Right lobe of liver (tissue), 6 donors: ENCODE measurements around the gene TSPYL4. TPM values are rescaled to one million over a fixed set of nuclear protein-coding genes. Genes with fewer than 3 reads are reported as not detected.
A peak's percentile ranks its signal among the peaks of the same experiment; 100 is the strongest.

Experiments used
- ATAC-seq, 4 donors: fragments of 200-7000 bp; cut with Tn5 transposase; one replicate each; pipeline ENCODE4 v1.9.1; 2020; ENCODE audit warnings: mild to moderate bottlenecking in 4 of 4, moderate library complexity in 4 of 4
- DNase-seq, 3 donors: peaks; one replicate each; pipeline ENCODE4 v3.0.0-alpha.2; 2020
- H3K27ac ChIP-seq, 3 donors: fragments of 200-600 bp; one replicate each; pipeline ENCODE4 v1.8.0; 2022
- H3K27me3 ChIP-seq, 2 donors: fragments of 200-600 bp; one replicate each; pipeline ENCODE4 v1.8.0; 2022
- H3K36me3 ChIP-seq, 4 donors: fragments of 200-600 bp; sonication (generic) in 1 of 4; one replicate each; pipeline versions ENCODE4 v1.5.1 to v1.8.0; 2017 to 2022; ENCODE audit warnings: control low read depth in 1 of 4
- H3K4me1 ChIP-seq, 4 donors: fragments of 200-600 bp; sonication (generic) in 1 of 4; one replicate each; pipeline versions ENCODE4 v1.5.1 to v1.8.0; 2017 to 2022; ENCODE audit warnings: control low read depth in 1 of 4
- H3K4me3 ChIP-seq, 3 donors: fragments of 200-600 bp; one replicate each; pipeline ENCODE4 v1.8.0; 2022
- H3K9me3 ChIP-seq, 4 donors: fragments of 200-600 bp; sonication (generic) in 1 of 4; one replicate each; pipeline versions ENCODE4 v1.5.1 to v1.8.0; 2017 to 2022; ENCODE audit warnings: control low read depth in 1 of 4
- CTCF ChIP-seq, 4 donors: fragments of 200-600 bp in 3 of 4; fragments of 450-650 bp in 1 of 4; IDR thresholded peaks; one replicate each; pipeline versions ENCODE4 v1.5.1 to v1.8.0; 2016 to 2022; ENCODE audit warnings: antibody characterized with exemption in 4 of 4, mild to moderate bottlenecking in 2 of 4
- POLR2A ChIP-seq: fragments of 450-650 bp; IDR thresholded peaks from one replicate; pipeline ENCODE4 v1.6.1; 2017; ENCODE audit warnings: antibody characterized with exemption, mild to moderate bottlenecking
- WGBS: methylation state at CpG from one replicate; pipeline ENCODE4 v1.1.6; 2018; ENCODE audit warnings: low coverage, low lambda C conversion rate; ENCODE audit not compliant: insufficient coverage; ENCODE audit errors: missing lambda C conversion rate; 5-methylcytosine and 5-hydroxymethylcytosine counted together
- intact Hi-C, 2 donors: fragments of 100-400 bp; cut with DNase I; formaldehyde crosslinking; loops; one replicate each; pipeline versions ENCODE4 v1.11.2 to v1.14.1; 2022
- total RNA-seq, 6 experiments: library from RNA; depleted of rRNA in 2 of 6; stranded (reverse); fragments of >200 nt in 2 of 6; fragmentation: NEBNext Ultra II Directional in 3 of 6; extraction: Animal tissue kit (Norgen Biotek cat#: 25700) in 3 of 6; gene quantifications; one replicate each; pipeline versions ENCODE4 v1.1.0 to v1.2.4, GENCODE V29; 2016 to 2023
- donor health status: DM: no; HTN: yes; CAD: no.
- donor health status: DM: no; HTN: no; CAD: no.
- donor health status: DM: no; HTN: no; CAD: no.
- donor health status: DM: no; HTN: yes; CAD: no.
- donor health status: DM: no; HTN: yes; CAD: no.

TSPYL4 gene
- total RNA-seq, 6 experiments from 2014 or later, result 2.7 to 8.5 (median 3.5) TPM

DNA sequence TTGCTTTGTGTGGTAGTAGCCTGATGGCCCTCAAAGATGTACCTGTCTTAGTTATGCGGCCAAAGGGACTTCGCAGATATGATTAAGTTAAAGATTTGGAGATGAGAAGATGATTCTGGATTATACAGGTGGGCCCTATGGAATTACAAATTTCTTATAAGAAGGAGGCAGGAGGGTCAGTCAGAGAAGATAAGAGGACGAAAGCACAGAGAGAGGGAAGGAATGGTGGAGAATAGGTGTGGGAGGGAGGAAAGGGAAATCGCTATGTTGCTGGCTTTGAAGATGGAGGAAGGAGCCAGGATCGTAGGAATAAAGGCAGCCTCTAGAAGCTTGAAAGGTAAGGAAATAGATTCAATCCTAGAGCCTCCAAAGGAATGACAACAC lies 27.1 kb upstream of the TSPYL4 start:
- peak overlapping the region in 2 of 3 donors; percentile 41 to 96 for H3K27ac ChIP-seq
- no peaks in the 10 kb centered on the region for H3K27me3 ChIP-seq
- ATAC-seq, result no peak
- no peak for DNase-seq
- intact Hi-C loops, result no loop called here
- no peak for TF ChIP-seq CTCF (IDR thresholded peaks at IDR 0.05)
- no peak for TF ChIP-seq POLR2A
- peak overlapping the region in 1 of 3 donors; percentile 93 for H3K4me3 ChIP-seq
- no peaks in the 10 kb centered on the region for H3K36me3 ChIP-seq
- WGBS, result 88% methylated on average over 5 of the region's 5 CpGs
- H3K4me1 ChIP-seq, result peaks cover 0 to 27% (median 9%) of the 10 kb centered on the region in 4 donors
- no peaks in the 10 kb centered on the region for H3K9me3 ChIP-seq

DNA sequence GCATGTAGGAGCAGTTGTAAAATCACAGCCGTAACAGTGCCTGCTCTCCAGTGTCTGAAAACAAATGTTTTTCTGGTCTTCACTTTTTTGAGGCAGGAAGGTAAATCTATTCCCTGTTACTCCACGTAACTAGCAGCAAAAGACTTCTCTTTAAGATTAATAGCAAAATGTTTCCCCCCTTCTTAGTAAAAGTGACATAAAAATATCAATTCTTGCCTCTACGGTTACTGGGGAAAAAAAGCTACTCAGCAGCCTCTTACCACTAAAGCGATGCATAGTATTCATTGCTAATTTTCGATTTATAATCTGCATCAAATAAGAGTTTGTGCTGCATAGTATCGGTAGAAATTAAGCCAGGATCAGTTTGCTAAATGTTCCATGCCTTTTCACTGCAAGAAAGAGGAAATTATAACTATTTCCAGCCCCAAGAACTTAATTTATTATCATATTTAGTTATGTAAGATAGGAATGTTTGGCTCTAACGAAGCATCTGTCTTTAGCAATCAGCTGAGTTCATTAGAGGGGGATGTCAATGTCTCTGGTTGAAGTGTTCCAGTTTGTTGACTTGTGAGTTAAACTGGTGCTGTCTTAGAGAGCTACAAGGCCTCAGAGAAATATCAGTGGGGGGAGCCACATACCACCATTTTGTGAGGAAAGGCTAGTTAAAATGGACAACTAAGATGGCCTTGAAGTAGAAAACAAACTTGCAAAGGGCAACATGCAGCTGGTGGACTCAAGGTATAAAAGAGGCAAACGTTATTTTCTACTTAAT lies 26.5 kb upstream of the TSPYL4 start:
- Histone ChIP-seq H3K4me3 (peak overlapping the region; percentile 84 to 93 (median 86)), H3K27me3 (no peaks in the 10 kb centered on the region), H3K9me3 (no peaks in the 10 kb centered on the region), H3K4me1 (peaks cover 0 to 33% (median 9%) of the 10 kb centered on the region in 4 donors), H3K27ac (peak overlapping the region; percentile 41 to 96 (median 49)), H3K36me3 (no peaks in the 10 kb centered on the region)
- intact Hi-C loops, result no loop called here
- TF ChIP-seq POLR2A, result no peak
- TF ChIP-seq CTCF (IDR thresholded peaks at IDR 0.05), result no peak
- DNase-seq (no peak), ATAC-seq (no peak)
- 10% methylated on average over 8 of the region's 8 CpGs for WGBS

DNA sequence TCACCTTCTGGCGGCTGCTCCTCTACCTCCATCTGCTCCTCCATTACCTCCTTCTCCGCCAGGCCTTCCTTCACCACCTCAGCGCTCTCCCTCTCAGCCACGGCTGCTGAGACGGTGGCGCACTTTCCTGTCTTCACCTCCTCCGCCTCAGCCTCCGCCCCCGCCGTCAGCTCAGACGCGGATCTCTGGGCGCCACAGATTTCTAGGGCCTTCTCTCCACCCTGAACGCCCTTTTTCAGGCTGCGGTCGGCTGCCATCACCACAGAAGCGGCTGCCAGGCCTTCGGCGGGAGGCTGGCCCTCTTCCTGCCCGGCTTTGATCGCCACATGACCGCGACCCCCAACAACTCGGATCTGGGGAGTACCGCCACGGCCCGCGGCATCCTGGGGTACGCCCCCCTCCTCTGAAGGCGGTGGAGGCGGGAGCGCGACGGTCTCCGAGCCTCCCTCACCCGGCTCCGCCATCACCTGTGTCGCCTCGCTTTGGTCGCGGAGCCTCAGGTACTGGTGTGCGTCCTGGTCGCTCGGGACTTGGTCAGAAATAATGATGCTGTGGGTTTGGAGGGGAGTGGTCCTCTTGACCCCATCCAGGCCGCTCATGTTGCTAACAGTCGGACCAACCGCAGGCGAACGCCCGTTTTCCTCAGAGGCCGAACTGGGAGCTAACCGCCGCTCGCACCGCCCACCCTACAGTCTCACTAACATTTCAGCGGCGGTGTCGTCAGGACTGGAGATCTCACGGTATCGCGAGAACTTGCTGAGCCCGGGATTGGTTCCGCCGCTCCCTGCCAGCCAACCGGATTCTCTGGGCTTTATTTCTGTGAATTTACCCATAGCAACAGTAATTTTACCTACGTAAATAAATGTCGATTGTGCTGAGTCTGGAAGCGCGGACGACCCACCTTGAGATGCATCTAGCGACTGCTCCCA lies 25.6 kb upstream of the TSPYL4 start, which contains the start of gene TSPYL1:
Gene TSPYL1, minus strand, starts transcription at position 699 of the 929 bp plus-strand sequence. Its CDS starts 100 bp downstream, at position 599.
- ATAC-seq (peak; percentile 96 to 99 (median 97)), DNase-seq (peak; percentile 95 to 97 (median 97))
- Histone ChIP-seq H3K36me3 (no peaks in the 10 kb centered on the region), H3K27ac (peak within 1 kb of the TSS; percentile 93 to 96 (median 93)), H3K9me3 (no peaks in the 10 kb centered on the region), H3K4me1 (peaks cover 0 to 38% (median 9%) of the 10 kb centered on the region in 4 donors), H3K27me3 (no peaks in the 10 kb centered on the region), H3K4me3 (peak within 1 kb of the TSS; percentile 84 to 93 (median 86))
- intact Hi-C loops, result no loop called here
- TF ChIP-seq POLR2A, result peak; percentile 97
- TF ChIP-seq CTCF (IDR thresholded peaks at IDR 0.05), result no peak
- WGBS, result 0% methylated on average over 49 of the region's 71 CpGs

- peaks cover 0 to 38% (median 9%) of the 10 kb centered on the region in 4 donors for H3K4me1 ChIP-seq
- H3K36me3 ChIP-seq, result no peaks in the 10 kb centered on the region
- peak overlapping the region; percentile 84 to 93 (median 86) for H3K4me3 ChIP-seq
- peak; percentile 43 to 50 (median 48) for ATAC-seq
- 7% methylated on average over 8 of the region's 12 CpGs for WGBS
- peak overlapping the region; percentile 93 to 96 (median 93) for H3K27ac ChIP-seq
- H3K27me3 ChIP-seq, result no peaks in the 10 kb centered on the region
- DNase-seq, result peak; percentile 57 to 73 (median 69)
- no peaks in the 10 kb centered on the region for H3K9me3 ChIP-seq
- TF ChIP-seq POLR2A, result no peak
- no peak for TF ChIP-seq CTCF (IDR thresholded peaks at IDR 0.05)
- intact Hi-C loops, result no loop called here
Observed at GRCh38 chr6:116278854-116279231, 25.0 kb upstream of the TSPYL4 start.
